ENCODE results near the gene RADIL.

GRCh38 chr7:4797858-4798705 lies 85.4 kb downstream of the RADIL start:
- peak in 1 of 3 donors; percentile 17 for TF ChIP-seq CTCF (IDR thresholded peaks at IDR 0.05)
- TF ChIP-seq POLR2A (IDR thresholded peaks at IDR 0.05) = no peak

Data from lower leg skin (tissue), 3 donors.